ENCODE results near the gene PNKP.
A peak's percentile ranks its signal among the peaks of the same experiment; 100 is the strongest.

Gene PNKP

GRCh38 chr19:49889687-49890348 is 22.4 kb upstream of the PNKP start:
- peak; percentile 53 for DNase-seq

GRCh38 chr19:49889038-49889686 is 21.8 kb upstream of the PNKP start:
- no peak for DNase-seq

- peak; percentile 83 for DNase-seq
Observed at GRCh38 chr19:49888510-49888824, 21.1 kb upstream of the PNKP start.

GRCh38 chr19:49887665-49888509 is 20.5 kb upstream of the PNKP start:
- peak; percentile 74 for DNase-seq

GRCh38 chr19:49887037-49887664 is 19.8 kb upstream of the PNKP start:
- no peak for DNase-seq

- DNase-seq: no peak
Observed at GRCh38 chr19:49884760-49885159, 17.4 kb upstream of the PNKP start.

- DNase-seq: no peak
Observed at GRCh38 chr19:49884109-49884508, 16.7 kb upstream of the PNKP start.

- DNase-seq: no peak
Observed at GRCh38 chr19:49883094-49883493, 15.7 kb upstream of the PNKP start.

- DNase-seq: no peak
Observed at GRCh38 chr19:49882643-49883042, 15.3 kb upstream of the PNKP start.

GRCh38 chr19:49881672-49882394 is 14.5 kb upstream of the PNKP start:
- DNase-seq: no peak

GRCh38 chr19:49881186-49881585 is 13.8 kb upstream of the PNKP start:
- DNase-seq: no peak

- DNase-seq: no peak
Observed at GRCh38 chr19:49880162-49880869, 12.9 kb upstream of the PNKP start.

- no peak for DNase-seq
Observed at GRCh38 chr19:49879243-49879963, 12.0 kb upstream of the PNKP start.

- no peak for DNase-seq
Observed at GRCh38 chr19:49878744-49879070, 11.3 kb upstream of the PNKP start.

GRCh38 chr19:49877879-49878743 is 10.7 kb upstream of the PNKP start:
- DNase-seq: peak; percentile 91

GRCh38 chr19:49877020-49877878 is 9.9 kb upstream of the PNKP start, which contains the start of the genes AKT1S1 and TBC1D17:
TSS of gene AKT1S1 (minus strand) at chr19:49877355. CDS start at chr19:49873295, 4,060 bp downstream.
TSS of gene TBC1D17 (plus strand) at chr19:49877702. CDS start at chr19:49877724, 22 bp downstream.
- DNase-seq: peak; percentile 100

- peak; percentile 99 for DNase-seq
Observed at GRCh38 chr19:49876422-49877019, 9.1 kb upstream of the PNKP start.

GRCh38 chr19:49875857-49876421 is 8.6 kb upstream of the PNKP start:
- peak; percentile 37 for DNase-seq

- DNase-seq: no peak
Observed at GRCh38 chr19:49875177-49875576, 7.8 kb upstream of the PNKP start.

All from NCI-H1105 treated with DMSO at 0.1 percent for 48 hours (cell line).